Esophagus squamous epithelium (tissue), 4 donors: ENCODE results near the gene DCUN1D4.

Source experiments
- POLR2A ChIP-seq, 4 donors: fragments of 450-650 bp; IDR thresholded peaks; one replicate each; pipeline ENCODE4 v1.6.1; 2017; ENCODE audit warnings: antibody characterized with exemption in 4 of 4, mild to moderate bottlenecking in 4 of 4, moderate library complexity in 3 of 4
- TF ChIP-seq, protein P1 (sequence below), 6 experiments: fragments of 450-650 bp in 4 of 6; fragments of 200-600 bp in 2 of 6; sonication (generic) in 2 of 6; IDR thresholded peaks; one replicate each; pipeline ENCODE4 v1.5.1; 2016 to 2019; ENCODE audit warnings: antibody characterized with exemption in 6 of 6, mild to moderate bottlenecking in 4 of 6, moderate library complexity in 4 of 6

DNA sequence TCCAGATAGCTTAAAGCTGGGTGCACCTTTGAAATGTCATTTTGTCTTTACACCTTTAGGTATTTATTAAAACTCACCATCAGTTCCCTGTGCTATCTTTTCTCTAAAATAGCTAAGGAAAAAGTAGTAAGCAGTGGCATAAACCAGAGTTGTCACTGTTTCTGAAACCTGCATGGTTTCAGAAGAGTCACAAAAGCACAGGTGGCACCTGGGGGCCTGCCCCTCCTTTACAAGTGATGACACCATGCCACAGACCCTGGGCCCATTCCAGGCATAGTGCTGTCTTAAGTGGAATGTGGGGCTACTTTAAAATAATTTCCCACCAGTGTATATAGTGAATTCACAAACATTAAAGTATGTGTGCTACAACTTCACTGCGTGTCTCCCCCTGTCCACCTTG lies 47.8 kb downstream of the DCUN1D4 start:
- TF ChIP-seq, protein P1, sequence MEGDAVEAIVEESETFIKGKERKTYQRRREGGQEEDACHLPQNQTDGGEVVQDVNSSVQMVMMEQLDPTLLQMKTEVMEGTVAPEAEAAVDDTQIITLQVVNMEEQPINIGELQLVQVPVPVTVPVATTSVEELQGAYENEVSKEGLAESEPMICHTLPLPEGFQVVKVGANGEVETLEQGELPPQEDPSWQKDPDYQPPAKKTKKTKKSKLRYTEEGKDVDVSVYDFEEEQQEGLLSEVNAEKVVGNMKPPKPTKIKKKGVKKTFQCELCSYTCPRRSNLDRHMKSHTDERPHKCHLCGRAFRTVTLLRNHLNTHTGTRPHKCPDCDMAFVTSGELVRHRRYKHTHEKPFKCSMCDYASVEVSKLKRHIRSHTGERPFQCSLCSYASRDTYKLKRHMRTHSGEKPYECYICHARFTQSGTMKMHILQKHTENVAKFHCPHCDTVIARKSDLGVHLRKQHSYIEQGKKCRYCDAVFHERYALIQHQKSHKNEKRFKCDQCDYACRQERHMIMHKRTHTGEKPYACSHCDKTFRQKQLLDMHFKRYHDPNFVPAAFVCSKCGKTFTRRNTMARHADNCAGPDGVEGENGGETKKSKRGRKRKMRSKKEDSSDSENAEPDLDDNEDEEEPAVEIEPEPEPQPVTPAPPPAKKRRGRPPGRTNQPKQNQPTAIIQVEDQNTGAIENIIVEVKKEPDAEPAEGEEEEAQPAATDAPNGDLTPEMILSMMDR (IDR thresholded peaks at IDR 0.05), result no peak
- no peak for TF ChIP-seq POLR2A (IDR thresholded peaks at IDR 0.05)
